ENCODE data around the gene TRAPPC12.
"Not testable (repeated sequence)": the region's sequence is repeated elsewhere in the genome, so short reads cannot be mapped to it uniquely, and the experiment has no call there.

TRAPPC12 gene

GRCh38 chr2:3486047-3487027 lies 106.8 kb downstream of the TRAPPC12 start:
- no peak for DNase-seq (ENCODE audit: low read depth in 2 of 2)

GRCh38 chr2:3487028-3487425 lies 107.5 kb downstream of the TRAPPC12 start:
- no peak for DNase-seq (ENCODE audit: low read depth in 2 of 2)

- no peak for DNase-seq (ENCODE audit: low read depth in 2 of 2)
Measured at GRCh38 chr2:3487432-3487831, 107.9 kb downstream of the TRAPPC12 start.

DNA sequence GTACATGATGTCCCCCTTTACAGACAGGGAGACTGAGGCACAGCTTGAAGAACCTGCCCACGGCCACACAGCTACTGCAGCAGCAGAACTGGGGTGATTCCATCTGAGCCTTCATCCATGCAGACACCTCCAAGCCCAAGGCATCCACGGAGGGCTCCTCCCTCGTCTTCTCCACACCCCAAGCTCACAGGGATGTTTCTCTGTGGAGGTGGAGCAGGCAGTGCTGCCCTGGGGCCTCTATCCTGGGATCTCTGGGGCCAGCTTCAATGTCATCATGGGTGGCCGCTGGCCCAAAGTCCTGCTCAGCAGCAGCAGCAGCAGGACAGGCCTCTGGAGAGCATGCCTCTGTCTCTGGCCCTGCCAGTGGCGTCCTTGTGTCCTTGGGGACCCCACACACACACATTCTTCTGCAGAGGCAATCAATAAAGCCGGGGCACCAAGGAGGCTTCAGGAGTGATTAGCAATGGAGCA lies 108.6 kb downstream of the TRAPPC12 start:
- no peak for DNase-seq (ENCODE audit: low read depth in 2 of 2)

GRCh38 chr2:3488855-3489763 lies 109.6 kb downstream of the TRAPPC12 start:
- no peak for DNase-seq (ENCODE audit: low read depth in 2 of 2)

DNA sequence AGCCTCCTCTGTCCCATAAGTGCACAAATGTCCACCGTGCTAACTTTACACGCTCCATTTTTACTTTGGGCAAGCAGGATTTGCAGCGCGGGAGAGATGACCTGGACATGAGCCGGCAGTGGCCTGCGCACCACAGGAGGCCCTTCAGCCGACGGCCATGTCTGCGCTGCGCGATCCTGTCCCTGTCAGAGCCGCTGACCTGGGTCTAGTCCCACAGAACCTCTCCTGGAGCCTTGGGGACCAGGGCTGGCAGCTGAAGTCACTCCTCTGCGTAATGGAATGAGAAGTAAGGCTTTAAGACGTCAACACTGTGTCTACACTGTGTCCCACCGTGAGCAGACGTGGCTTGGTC lies 110.2 kb downstream of the TRAPPC12 start:
- DNase-seq (ENCODE audit: low read depth in 2 of 2), result no peak

DNA sequence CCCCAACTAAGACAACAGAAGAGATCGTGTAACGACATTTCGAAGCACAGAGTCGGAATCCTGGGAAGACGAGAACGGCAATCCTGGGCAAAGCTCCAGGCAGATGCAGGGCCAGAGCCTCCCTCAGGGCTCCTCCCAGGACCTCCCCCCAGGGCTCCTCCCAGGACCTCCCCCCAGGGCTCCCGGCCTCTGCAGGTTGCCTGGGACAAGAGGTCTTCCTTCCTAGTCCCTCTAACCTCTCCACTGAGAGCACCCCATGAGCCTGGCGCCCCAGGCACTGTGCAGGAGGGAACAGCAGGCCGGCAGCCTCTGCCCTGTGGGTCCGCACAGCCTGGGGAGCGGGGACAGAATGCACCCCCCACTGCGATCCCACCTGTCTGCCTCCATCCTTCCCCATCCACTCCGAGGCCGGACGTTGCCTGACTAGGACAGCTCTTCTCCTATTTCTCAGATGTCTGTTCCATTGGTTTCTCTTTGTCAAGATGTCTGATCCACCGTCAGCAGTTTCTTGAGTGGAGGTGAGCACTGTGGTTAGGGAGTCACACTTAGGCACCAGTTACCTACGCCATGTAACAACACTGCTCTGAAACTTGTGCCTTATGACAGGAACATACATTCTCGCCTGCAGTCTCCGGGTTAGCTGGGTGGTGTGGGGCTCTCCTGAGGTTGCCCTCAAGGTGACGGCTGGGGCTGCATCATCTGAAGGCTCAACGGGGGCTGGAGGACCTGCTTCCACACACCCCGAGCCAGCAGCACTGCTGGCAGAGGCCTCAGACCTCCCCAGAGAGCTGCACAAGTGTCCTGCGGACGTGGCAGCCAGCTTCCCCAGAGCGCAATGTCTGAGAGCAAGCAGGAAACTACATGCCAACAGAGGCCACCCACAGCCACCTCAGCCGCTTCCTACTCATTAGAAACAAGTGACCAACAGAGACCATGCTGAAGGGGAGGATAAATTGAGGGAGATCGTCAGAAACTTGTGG lies 111.0 kb downstream of the TRAPPC12 start:
- no peak for DNase-seq (ENCODE audit: low read depth in 2 of 2)

- DNase-seq (ENCODE audit: low read depth in 2 of 2), result no peak
Measured at GRCh38 chr2:3491306-3491705, 111.8 kb downstream of the TRAPPC12 start.

DNA sequence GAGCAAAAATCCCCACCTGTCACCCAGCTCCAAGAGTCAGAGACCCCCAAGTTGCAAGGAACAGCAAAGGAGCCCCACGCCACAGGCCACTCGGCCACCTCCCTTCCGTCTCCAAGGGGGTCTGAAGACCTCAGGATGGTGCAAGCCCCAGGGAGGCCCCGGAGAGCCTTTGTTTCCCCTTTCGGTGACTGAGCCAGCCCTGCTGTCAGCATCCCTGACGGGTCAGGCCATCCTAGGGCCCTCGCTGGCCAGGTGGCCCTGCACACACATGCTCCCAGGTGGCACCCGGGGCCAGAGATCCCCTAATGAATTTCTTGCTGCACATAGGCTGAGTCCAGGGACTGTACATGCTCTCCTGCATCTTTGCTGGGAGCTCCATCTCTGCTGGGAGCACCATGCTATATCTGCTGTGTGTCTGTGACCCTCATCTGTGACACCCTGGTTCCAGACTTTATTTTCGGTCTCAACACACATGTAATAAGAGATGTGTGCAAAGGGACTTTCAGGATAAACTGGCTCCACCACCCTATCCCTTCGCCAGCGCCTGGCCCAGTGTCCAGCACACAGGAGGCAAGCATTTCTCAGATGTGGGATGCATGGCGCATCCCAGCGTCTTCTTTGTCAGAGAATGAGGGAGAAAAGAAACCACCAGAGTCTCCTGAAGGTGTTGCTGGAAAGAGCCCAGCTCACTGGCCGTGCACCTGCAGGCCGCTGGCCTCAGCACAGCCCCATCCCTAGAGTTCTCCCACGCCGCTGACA lies 112.4 kb downstream of the TRAPPC12 start:
- no peak for DNase-seq (ENCODE audit: low read depth in 2 of 2)

DNA sequence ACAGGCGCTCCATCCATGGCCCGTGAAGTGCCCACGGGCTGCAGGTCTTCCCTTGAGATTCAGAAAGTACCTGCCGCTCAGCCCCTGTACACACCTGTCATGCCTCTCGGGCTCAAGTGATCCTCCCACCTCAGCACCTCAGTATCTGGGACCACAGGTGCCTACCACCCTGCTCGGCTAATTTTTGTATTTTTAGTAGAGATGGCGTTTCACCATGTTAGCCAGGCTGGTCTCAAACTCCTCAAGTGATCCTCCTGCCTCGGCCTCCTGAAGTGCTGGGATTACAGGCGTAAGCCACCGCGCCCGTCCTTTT lies 112.9 kb downstream of the TRAPPC12 start:
- not testable (repeated sequence) for DNase-seq (ENCODE audit: low read depth in 2 of 2)

GRCh38 chr2:3492951-3493614 lies 113.6 kb downstream of the TRAPPC12 start:
- no peak for DNase-seq (ENCODE audit: low read depth in 2 of 2)

DNA sequence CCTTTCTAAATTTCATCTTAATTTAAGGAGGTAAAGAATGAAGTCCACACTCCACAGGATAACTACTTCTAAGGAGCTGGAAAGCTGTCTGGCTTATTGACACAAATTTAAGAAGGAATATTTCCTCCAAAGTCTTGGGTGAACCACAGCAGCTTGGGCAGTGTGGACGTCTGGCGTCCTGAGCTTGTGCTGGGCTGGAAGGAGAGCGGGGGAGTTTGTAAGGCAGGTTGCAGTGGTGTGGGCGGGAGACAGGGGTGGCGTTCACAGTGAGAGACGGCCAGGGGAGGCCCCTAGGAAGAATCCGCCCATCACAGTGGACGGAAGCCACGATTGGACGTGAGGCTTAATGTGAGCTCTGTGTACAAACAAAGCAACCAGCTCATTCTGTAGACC lies 114.1 kb downstream of the TRAPPC12 start:
- no peak for DNase-seq (ENCODE audit: low read depth in 2 of 2)

DNA sequence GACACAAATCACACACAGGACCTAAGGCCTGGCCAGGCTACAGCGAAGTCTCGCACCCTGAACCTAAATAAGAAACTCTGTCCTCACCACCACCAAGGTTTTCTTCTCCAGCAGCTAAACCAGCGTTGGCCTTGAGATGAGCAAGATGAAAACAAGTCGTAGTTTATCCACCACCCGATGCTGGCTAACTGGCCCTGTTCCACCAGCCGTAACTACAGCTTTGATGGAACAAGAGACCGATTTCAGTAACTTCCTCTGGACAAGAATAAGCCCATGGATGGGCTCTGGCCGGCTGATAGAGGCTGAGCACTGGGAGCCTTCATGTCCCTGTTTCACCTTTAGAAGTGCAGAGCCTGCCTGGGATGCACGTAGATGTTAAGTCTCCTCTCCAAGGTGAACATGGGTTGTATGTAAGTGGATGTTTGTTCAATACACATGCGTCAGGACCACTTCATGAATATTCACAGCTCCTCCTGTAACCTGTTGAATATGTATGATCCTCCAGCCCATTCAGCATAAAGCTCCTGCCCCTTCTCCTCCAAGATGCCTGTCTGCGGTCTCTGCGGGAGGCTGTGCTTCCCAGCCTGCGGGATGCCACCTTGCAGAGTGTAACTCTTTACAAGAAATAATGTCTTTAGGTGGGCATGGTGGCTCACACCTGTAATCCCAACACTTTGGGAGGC lies 115.6 kb downstream of the TRAPPC12 start:
- no peak for DNase-seq (ENCODE audit: low read depth in 2 of 2)

DNA sequence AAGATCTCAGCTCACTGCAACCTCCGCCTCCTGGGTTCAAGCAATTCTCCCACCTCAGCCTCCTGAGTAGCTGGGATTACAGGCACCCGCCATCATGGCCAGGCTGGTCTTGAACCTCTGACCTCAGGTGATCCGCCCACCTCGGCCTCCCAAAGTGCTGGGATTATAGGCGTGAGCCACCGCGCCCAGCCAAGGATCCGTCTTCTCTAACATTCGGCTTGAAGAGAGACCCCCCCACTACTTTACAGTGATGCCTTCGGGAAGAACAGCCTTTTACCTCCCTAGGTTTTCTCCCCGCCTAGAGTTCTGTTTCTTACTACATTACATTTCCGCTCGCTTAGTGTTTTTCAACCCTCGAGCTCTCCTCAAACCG lies 117.2 kb downstream of the TRAPPC12 start:
- DNase-seq (ENCODE audit: low read depth in 2 of 2), result not testable (repeated sequence)

DNA sequence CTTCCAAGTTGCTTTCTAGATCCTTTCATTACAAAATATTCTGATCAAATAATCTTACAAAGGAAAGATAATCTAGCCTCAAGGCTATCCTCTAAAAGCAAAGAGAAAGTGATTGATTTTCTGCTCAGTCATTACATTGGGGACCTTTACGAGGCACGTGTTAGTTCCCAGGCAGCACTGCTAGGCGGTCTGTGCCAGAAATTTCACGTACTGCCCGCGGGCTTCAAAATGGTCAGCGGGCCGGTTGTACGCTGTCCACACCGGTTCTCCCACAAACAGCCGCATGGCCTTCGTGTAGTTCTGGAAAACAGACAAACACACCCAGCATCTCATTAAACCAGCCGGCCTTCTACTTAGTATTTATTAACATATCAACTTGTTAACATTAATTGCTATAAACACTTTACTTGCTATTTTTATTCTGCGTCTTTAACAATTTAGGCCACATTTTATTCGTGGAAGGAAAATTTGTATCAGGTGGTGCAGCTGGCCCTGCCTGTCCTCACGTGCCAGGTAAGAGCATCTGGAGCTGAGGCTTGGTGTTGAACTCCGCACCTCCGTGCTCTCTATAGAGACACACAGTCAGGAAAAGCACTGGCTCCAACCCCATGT lies 119.4 kb downstream of the TRAPPC12 start:
- DNase-seq (ENCODE audit: low read depth in 2 of 2), result no peak

DNA sequence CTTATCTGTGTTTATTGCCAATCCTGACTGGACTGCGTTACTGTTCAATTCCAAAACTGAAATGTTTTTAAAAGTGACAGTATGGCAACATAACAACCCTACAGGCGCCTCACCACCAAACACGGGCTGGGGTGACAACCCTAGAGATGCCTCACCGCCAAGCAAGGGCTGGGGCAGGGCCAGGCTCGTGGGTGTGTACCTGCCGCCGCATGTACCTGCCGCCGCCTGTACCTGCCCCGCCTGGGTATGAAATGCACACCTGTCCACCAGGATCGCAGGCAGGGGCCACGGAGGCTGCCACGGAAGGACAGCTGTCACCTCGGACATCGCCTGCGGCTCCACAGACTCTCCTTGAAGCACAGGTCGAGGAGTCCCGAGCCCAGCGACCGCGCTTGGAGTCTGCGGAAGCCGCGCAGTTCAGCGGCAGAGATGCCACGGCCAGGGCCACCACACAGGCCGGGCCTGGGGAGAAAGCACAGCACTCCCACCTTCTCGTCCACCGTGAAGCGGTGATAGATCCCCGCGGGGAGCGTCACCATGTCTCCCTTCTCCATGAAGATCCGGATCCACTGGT lies 120.9 kb downstream of the TRAPPC12 start:
- no peak for DNase-seq (ENCODE audit: low read depth in 2 of 2)

DNA sequence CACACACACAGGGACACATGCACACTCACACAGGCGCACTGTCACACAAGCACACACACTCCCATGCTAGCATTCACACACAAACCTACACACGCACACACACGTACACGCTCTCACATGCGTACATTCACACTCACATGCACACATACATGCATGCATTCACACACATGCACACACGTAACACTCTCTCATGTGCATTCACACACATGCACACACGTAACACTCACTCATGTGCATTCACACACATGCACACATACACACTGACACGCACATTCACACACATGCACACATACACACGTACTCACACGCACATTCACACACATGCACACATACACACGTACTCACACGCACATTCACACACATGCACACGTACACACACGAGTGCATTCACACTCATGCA lies 123.6 kb downstream of the TRAPPC12 start:
- DNase-seq (ENCODE audit: low read depth in 2 of 2), result no peak

DNA sequence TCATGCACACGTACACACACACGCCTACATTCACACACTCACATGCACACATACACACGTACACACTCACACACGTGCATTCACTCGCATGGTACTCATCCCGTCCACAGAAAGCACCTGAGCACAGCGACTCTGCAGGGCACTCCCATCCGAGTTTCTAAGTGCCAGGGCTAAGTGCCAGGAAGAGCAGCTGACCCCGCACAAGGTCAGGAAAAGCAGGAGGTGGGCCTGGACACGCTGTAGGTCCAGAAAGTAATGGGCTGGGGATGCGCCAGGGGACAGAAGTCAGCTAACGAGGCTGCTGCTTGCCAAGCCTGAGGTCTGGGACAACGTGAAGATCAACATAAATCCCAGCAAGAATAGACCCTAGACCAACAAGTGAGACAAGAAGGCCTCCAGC lies 124.0 kb downstream of the TRAPPC12 start:
- DNase-seq (ENCODE audit: low read depth in 2 of 2), result no peak

- no peak for DNase-seq (ENCODE audit: low read depth in 2 of 2)
Measured at GRCh38 chr2:3504741-3505140, 125.2 kb downstream of the TRAPPC12 start.
